ENCODE results near the gene APLF. TPM values are rescaled to one million over a fixed set of nuclear protein-coding genes. Genes with fewer than 3 reads are reported as not detected.
"Not testable (repeated sequence)": the region's sequence is repeated elsewhere in the genome, so short reads cannot be mapped to it uniquely, and the experiment has no call there.

Gene APLF
- total RNA-seq, 2 experiments from 2014 or later = 2.5 to 4.3 TPM

DNA sequence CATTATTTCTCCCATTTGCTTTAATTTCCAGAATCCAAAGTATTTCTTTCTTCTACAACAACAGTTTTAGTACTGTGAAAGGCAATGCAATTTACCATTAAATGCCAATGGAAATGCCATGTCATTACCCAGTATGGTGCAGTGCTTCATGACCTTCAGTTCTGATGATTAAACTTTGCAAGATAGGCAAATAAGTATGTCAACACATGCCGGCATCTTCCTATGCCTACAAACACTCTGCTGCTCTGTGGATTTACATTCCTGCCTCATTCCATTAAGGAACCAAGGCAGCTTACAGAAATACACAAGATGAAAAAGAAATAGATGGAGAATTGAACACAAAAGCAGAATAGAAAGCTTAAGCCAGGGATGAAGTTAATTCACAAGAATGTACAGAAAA is 123.3 kb downstream of the APLF start:
- Mint-ChIP-seq H3K9me3 (ENCODE audit: low read depth) (no peaks in the 10 kb centered on the region), H3K4me3 (no peak overlapping the region), H3K27ac (no peak overlapping the region), H3K27me3 (peaks cover 3% of the 10 kb centered on the region), H3K36me3 (ENCODE audit: low read depth) (no peaks in the 10 kb centered on the region), H3K4me1 (peaks cover 6% of the 10 kb centered on the region)
- DNase-seq (no peak), ATAC-seq (no peak)
- intact Hi-C loops (cut with DNase I, micrococcal nuclease) = loop anchor here in 1 of 2 experiments (10.0 kb wide), 1 partner anchor 114 kb away; no protein-coding TSS in a partner anchor
- POLR2A ChIA-PET = no interaction called here
- CTCF ChIA-PET = interaction anchor here (1.3 to 2.2 kb wide), 3 partner anchors 26 to 353 kb away, joined by 3 to 5 read pairs (median 4); no protein-coding TSS in a partner anchor

DNA sequence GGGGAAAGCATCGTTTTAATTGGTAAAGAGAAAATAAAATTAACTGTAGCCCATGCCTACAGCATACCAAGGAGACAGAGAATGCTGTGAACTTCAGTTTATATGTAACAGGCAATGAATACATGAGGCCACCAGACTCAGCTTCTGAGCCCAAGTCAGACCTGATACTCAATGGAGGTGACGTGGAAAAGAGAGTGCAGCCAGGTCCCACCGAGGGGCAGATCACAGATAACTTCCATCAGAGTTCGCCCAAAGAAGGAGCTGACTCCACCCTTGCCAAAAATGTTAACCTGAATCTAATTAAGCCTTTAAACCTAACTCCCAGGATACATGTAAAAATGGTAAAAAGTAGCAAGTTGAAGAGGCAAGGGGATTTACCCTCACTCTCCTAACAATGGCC is 123.8 kb downstream of the APLF start:
- ATAC-seq (no peak), DNase-seq (no peak)
- intact Hi-C loops (cut with DNase I, micrococcal nuclease) = loop anchor here in 1 of 2 experiments (10.0 kb wide), 1 partner anchor 114 kb away; no protein-coding TSS in a partner anchor
- H3K4me3 Mint-ChIP-seq = no peak overlapping the region
- peaks cover 3% of the 10 kb centered on the region for H3K27me3 Mint-ChIP-seq
- H3K9me3 Mint-ChIP-seq (ENCODE audit: low read depth) = no peaks in the 10 kb centered on the region
- no peaks in the 10 kb centered on the region for H3K36me3 Mint-ChIP-seq (ENCODE audit: low read depth)
- no peak overlapping the region for H3K27ac Mint-ChIP-seq
- CTCF ChIA-PET = interaction anchor here (0.6 to 2.2 kb wide), 6 partner anchors 27 to 352 kb away, joined by 3 to 5 read pairs (median 3); no protein-coding TSS in a partner anchor
- H3K4me1 Mint-ChIP-seq = peaks cover 6% of the 10 kb centered on the region
- POLR2A ChIA-PET = no interaction called here

DNA sequence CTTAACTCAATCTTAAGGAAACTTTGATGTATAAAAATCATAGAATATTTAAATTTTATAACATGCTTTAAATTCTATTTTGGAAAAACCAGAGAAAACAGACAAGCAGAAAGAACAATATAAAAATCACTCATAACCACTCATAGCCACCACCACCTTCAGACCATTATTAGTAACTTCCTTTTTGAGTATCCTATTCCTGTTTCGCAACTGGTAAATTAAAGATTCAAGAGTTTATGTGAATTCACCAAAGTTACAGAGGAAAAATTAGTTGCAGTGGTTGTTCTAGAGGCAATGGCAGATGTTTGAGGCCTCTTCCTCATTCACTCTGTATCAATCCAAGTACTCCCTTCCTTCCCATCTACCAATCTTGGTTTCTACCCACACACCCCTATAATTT is 126.7 kb downstream of the APLF start:
- DNase-seq (no peak), ATAC-seq (no peak)
- H3K4me1 Mint-ChIP-seq = peaks cover 6% of the 10 kb centered on the region
- peaks cover under 1% of the 10 kb centered on the region for H3K9me3 Mint-ChIP-seq (ENCODE audit: low read depth)
- intact Hi-C loops (cut with DNase I, micrococcal nuclease) = loop anchor here (2.0 to 10.0 kb wide), 2 partner anchors 107 to 111 kb away; no protein-coding TSS in a partner anchor
- no peaks in the 10 kb centered on the region for H3K36me3 Mint-ChIP-seq (ENCODE audit: low read depth)
- H3K27me3 Mint-ChIP-seq = peaks cover 7% of the 10 kb centered on the region
- no peak overlapping the region for H3K27ac Mint-ChIP-seq
- no peak overlapping the region for H3K4me3 Mint-ChIP-seq
- CTCF ChIA-PET = interaction anchor here (0.6 to 2.5 kb wide), 10 partner anchors 8 to 331 kb away, joined by 3 to 47 read pairs (median 4); no protein-coding TSS in a partner anchor
- POLR2A ChIA-PET = no interaction called here

DNA sequence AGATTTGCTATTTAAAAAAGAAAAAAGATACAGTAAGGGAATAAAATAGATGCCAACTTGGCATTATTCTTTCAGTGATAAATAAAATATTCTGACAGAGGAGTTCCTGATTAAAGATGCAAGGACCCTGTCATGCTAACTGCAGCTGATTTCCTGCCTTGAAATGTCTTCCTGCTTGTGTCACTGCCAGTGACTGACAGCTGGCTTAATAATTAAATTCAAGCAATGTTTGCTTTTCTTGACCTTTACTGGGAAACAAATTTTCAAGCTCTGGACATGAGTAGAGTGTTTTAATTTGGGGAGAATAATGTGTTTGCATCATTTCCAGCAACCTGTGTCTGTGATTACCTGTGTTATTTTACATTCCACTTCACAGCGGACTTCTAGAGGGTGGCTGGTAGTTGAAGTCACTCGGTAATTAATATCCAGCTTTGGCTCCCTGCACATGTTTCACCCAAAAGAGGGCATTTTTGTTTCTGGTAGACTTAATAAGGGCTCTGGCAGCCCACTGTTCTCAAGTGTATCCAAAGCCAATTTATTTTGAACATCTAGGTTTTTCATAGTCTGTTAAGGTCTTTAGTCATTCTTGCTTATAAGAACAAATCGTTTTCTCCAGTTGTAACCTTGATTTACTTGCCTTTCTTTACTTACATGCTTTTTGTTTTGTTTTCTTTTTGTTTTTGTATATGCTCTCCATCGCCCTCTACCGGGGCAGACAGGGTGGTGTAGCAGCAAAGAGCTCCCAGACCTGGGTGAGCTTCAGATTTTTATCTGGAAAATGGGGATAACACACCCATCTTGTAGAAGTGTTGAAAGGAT is 127.5 kb downstream of the APLF start:
- Mint-ChIP-seq H3K27me3 (peaks cover 9% of the 10 kb centered on the region), H3K27ac (no peak overlapping the region), H3K4me1 (peaks cover 6% of the 10 kb centered on the region), H3K9me3 (ENCODE audit: low read depth) (peaks cover 6% of the 10 kb centered on the region), H3K36me3 (ENCODE audit: low read depth) (no peaks in the 10 kb centered on the region), H3K4me3 (no peak overlapping the region)
- DNase-seq = peak; percentile 72
- ChIA-PET POLR2A (interaction anchor here (0.6 to 0.7 kb wide), 2 partner anchors 18 to 210 kb away, joined by 3 read pairs; no protein-coding TSS in a partner anchor), CTCF (interaction anchor here (0.5 to 2.7 kb wide), 45 partner anchors 9 to 337 kb away, joined by 3 to 47 read pairs (median 4); no protein-coding TSS in a partner anchor)
- intact Hi-C loops (cut with DNase I, micrococcal nuclease) = loop anchor here (1.0 to 10.0 kb wide), 4 partner anchors 108 to 132 kb away; no protein-coding TSS in a partner anchor
- peak; percentile 49 for ATAC-seq

DNA sequence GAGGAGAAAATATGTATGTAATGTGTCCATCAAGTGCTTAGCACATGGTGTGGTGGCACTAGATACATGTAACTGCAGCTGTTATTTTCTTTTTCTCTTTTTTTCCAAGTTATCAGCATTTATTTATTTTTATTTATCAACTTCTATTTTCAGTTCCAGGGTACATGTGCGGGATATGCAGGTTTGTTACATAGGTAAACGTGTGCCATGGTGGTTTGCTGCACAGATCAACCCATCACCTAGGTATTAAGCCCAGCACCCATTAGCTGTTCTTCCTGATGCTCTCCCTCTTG is 128.1 kb downstream of the APLF start:
- DNase-seq; H3K27ac Mint-ChIP-seq; H3K27me3 Mint-ChIP-seq; H3K9me3 Mint-ChIP-seq (ENCODE audit: low read depth); H3K4me1 Mint-ChIP-seq; H3K36me3 Mint-ChIP-seq (ENCODE audit: low read depth); ATAC-seq; H3K4me3 Mint-ChIP-seq: not testable (repeated sequence)
- ChIA-PET CTCF (interaction anchor here (0.5 to 2.7 kb wide), 42 partner anchors 9 to 337 kb away, joined by 3 to 47 read pairs (median 4); no protein-coding TSS in a partner anchor), POLR2A (interaction anchor here (0.6 to 0.7 kb wide), 2 partner anchors 17 to 210 kb away, joined by 3 read pairs; no protein-coding TSS in a partner anchor)
- intact Hi-C loops (cut with DNase I, micrococcal nuclease) = loop anchor here (1.0 to 10.0 kb wide), 4 partner anchors 109 to 132 kb away; no protein-coding TSS in a partner anchor

DNA sequence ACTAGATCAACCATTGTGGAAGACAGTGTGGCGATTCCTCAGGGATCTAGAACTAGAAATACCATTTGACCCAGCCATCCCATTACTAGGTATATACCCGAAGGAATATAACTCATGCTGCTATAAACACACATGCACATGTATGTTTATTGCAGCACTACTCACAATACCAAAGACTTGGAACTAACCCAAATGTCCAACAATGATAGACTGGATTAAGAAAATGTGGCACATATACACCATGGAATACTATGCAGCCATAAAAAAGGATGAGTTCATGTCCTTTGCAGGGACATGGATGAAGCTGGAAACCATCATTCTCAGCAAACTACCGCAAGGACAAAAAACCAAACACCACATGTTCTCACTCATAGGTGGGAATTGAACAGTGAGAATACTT is 133.1 kb downstream of the APLF start:
- H3K4me1 Mint-ChIP-seq; intact Hi-C loops (cut with DNase I, micrococcal nuclease); H3K4me3 Mint-ChIP-seq; POLR2A ChIA-PET; ATAC-seq; DNase-seq; H3K36me3 Mint-ChIP-seq (ENCODE audit: low read depth); H3K27me3 Mint-ChIP-seq; H3K27ac Mint-ChIP-seq; CTCF ChIA-PET: not testable (repeated sequence)
- H3K9me3 Mint-ChIP-seq (ENCODE audit: low read depth) = peaks cover 16% of the 10 kb centered on the region

DNA sequence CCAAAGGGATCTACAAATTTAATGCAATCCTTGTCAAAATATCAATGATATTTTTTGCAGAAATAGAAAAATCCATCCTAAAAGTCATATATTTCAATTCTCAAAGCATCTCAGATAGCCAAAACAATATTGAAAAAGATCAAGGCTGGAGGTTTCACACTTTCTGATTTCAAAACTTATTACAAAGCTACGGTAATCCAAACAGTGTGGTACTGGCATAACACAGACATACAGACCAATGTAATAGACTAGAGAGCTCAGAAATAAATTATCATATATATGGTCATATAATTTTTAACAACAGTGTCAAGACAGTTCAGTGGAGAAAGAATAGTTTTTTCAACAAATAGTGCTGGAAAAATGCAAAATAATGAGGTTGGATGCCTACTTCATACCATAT is 135.7 kb downstream of the APLF start:
- CTCF ChIA-PET = no interaction called here
- no peak overlapping the region for H3K4me3 Mint-ChIP-seq
- peaks cover 2% of the 10 kb centered on the region for H3K36me3 Mint-ChIP-seq (ENCODE audit: low read depth)
- DNase-seq = no peak
- H3K27me3 Mint-ChIP-seq = peaks cover 5% of the 10 kb centered on the region
- peaks cover 16% of the 10 kb centered on the region for H3K9me3 Mint-ChIP-seq (ENCODE audit: low read depth)
- peaks cover 3% of the 10 kb centered on the region for H3K4me1 Mint-ChIP-seq
- POLR2A ChIA-PET = no interaction called here
- intact Hi-C loops (cut with DNase I, micrococcal nuclease) = no loop called here
- no peak for ATAC-seq
- no peak overlapping the region for H3K27ac Mint-ChIP-seq

DNA sequence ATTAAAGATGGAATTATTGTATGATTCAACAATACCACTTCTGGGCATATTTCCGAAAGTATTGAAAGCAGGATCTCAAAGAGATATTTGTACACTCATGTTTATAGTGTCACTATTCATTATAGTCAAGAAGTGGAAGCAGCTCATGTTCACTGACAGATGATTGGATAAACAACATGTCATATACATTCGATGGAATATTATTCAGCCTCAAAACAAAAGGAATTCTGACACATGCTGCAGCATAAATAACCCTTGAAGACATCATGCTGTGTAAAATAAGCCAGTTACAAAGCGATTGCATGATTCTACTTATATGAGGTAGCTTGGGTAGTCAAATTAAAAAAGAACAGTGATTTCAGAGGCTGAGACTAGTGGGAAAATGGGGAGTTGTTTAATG is 136.7 kb downstream of the APLF start:
- no peak overlapping the region for H3K4me3 Mint-ChIP-seq
- POLR2A ChIA-PET = no interaction called here
- ATAC-seq (no peak), DNase-seq (no peak)
- peaks cover 2% of the 10 kb centered on the region for H3K36me3 Mint-ChIP-seq (ENCODE audit: low read depth)
- peaks cover 5% of the 10 kb centered on the region for H3K27me3 Mint-ChIP-seq
- H3K27ac Mint-ChIP-seq = no peak overlapping the region
- peaks cover 3% of the 10 kb centered on the region for H3K4me1 Mint-ChIP-seq
- H3K9me3 Mint-ChIP-seq (ENCODE audit: low read depth) = peaks cover 16% of the 10 kb centered on the region
- intact Hi-C loops (cut with DNase I, micrococcal nuclease) = no loop called here
- CTCF ChIA-PET = interaction anchor here (0.5 to 1.5 kb wide), 2 partner anchors 9 to 323 kb away, joined by 3 to 6 read pairs; no protein-coding TSS in a partner anchor

DNA sequence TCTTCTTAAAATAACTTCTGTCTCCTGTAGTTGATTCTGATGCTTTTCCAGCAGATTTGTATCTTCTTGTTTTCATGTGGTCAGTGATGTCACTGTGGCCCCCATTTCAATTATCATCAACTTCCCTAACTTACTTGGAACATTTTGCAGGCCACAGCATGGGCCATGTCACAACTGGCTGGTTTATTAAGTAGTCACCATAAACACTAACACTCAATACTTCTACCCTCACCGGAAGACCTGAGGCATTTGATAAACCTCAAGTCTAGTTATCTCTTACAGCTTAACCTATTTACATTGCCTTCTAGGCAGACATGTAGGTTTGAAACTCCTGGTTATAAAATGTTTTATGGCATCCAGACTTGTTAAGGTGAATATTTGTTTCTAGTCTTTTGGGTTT is 138.6 kb downstream of the APLF start:
- ChIA-PET POLR2A (no interaction called here), CTCF (interaction anchor here (0.8 to 3.3 kb wide), 3 partner anchors 10 to 138 kb away, joined by 4 to 15 read pairs (median 4); partner anchors contain the start of gene APLF)
- DNase-seq (no peak), ATAC-seq (no peak)
- Mint-ChIP-seq H3K4me3 (no peak overlapping the region), H3K9me3 (ENCODE audit: low read depth) (peaks cover 16% of the 10 kb centered on the region), H3K4me1 (peaks cover 3% of the 10 kb centered on the region), H3K27ac (no peak overlapping the region), H3K27me3 (peaks cover 6% of the 10 kb centered on the region), H3K36me3 (ENCODE audit: low read depth) (peaks cover 2% of the 10 kb centered on the region)
- intact Hi-C loops (cut with DNase I, micrococcal nuclease) = no loop called here

DNA sequence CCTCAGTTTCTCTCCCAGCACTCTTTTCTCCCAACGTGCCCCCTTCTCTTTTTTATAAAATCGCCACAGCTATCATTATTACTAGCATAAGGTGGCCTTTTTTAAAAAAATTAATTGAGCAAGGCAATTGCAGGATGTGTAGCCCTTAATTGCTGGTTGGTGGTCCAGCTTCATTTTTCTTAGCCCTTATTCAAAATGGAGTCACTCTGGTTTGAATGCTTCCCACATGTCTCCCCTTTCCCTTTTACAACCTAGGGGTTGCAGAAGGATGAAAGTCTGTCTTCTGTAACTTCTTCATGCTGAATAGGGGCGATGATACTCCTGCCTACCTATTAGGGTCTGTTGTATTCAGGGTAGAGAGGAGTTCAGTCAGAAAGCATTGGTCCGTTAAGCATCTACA is 139.4 kb downstream of the APLF start:
- H3K27ac Mint-ChIP-seq = no peak overlapping the region
- peaks cover 3% of the 10 kb centered on the region for H3K4me1 Mint-ChIP-seq
- ChIA-PET POLR2A (no interaction called here), CTCF (interaction anchor here (0.8 to 3.3 kb wide), 3 partner anchors 11 to 139 kb away, joined by 4 to 15 read pairs (median 4); partner anchors contain the start of gene APLF)
- peaks cover 6% of the 10 kb centered on the region for H3K27me3 Mint-ChIP-seq
- H3K9me3 Mint-ChIP-seq (ENCODE audit: low read depth) = peaks cover 13% of the 10 kb centered on the region
- DNase-seq (no peak), ATAC-seq (no peak)
- intact Hi-C loops (cut with DNase I, micrococcal nuclease) = no loop called here
- H3K36me3 Mint-ChIP-seq (ENCODE audit: low read depth) = peaks cover 2% of the 10 kb centered on the region
- H3K4me3 Mint-ChIP-seq = no peak overlapping the region

DNA sequence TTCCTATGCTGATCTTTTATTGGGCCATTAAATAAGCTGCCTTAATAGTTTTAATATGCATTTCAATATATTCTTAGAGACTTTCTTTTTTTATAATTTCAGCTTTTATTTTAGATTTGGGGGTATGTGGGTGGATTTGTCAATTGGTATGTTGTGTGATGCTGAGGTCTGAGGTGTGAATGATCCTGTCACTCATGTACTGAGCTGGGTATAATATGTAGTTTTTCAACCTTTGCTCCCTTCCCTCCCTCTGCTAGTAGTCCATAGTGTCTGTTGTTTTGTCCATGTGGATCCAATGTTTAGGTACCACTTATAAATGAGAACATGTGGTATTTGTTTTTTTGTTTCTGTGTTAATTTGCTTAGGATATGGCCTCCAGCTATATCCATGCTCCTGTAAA is 140.5 kb downstream of the APLF start:
- ATAC-seq = no peak
- H3K4me1 Mint-ChIP-seq = no peaks in the 10 kb centered on the region
- no peaks in the 10 kb centered on the region for H3K36me3 Mint-ChIP-seq (ENCODE audit: low read depth)
- H3K27ac Mint-ChIP-seq = no peak overlapping the region
- ChIA-PET CTCF (interaction anchor here (3.3 kb wide), 1 partner anchor 12 kb away, joined by 15 read pairs; no protein-coding TSS in a partner anchor), POLR2A (no interaction called here)
- H3K9me3 Mint-ChIP-seq (ENCODE audit: low read depth) = peaks cover 8% of the 10 kb centered on the region
- H3K4me3 Mint-ChIP-seq = no peak overlapping the region
- intact Hi-C loops (cut with DNase I, micrococcal nuclease) = no loop called here
- DNase-seq = no peak
- peaks cover 6% of the 10 kb centered on the region for H3K27me3 Mint-ChIP-seq

Measured in activated CD4-positive, alpha-beta T cell treated with anti-CD3 and anti-CD28 coated beads for 36 hours (primary cell).